IMR-90 (cell line): ENCODE results near the gene LHFPL3. TPM values are rescaled to one million over a fixed set of nuclear protein-coding genes. Genes with fewer than 3 reads are reported as not detected.

Experiments used
- ATAC-seq: fragments of 200-7000 bp; cut with Tn5 transposase; 2 replicates; pipeline ENCODE4 v1.9.1; 2020; ENCODE audit warnings: low read depth, mild to moderate bottlenecking, moderate library complexity
- BruUV-seq: library from RNA; stranded (reverse); fragments of 400-500 nt; replicated peaks from 2 replicates; lab custom pipeline; 2021; lab: Mats Ljungman, UMichigan
- CTCF ChIA-PET: fragments of 300-600 bp; formaldehyde crosslinking; extraction: SDS; loops from one replicate; lab custom pipeline; 2021; ENCODE audit warnings: antibody characterized with exemption; lab: Yijun Ruan, JAX
- POLR2A ChIA-PET: fragments of 300-600 bp; sonication (Branson Sonifier 250); formaldehyde crosslinking; loops from one replicate; lab custom pipeline; 2022; ENCODE audit warnings: antibody characterized with exemption; ENCODE audit not compliant: unreplicated experiment; lab: Charles Lee
- DNase-seq: peaks from one replicate; pipeline ENCODE4 v3.0.0; 2013
- H2AFZ ChIP-seq: replicated peaks from 2 replicates; pipeline ENCODE3; 2013; ENCODE audit warnings: low read length, mild to moderate bottlenecking; ENCODE audit not compliant: poor library complexity
- H2AK5ac ChIP-seq: 2 replicates; pipeline ENCODE4 v1.6.1; 2013; ENCODE audit warnings: low read depth, low read length, inconsistent platforms
- H2AK9ac ChIP-seq: replicated peaks from 2 replicates; pipeline ENCODE3; 2013; ENCODE audit warnings: mild to moderate bottlenecking, low read depth, low read length, moderate library complexity; ENCODE audit not compliant: poor library complexity
- H2BK120ac ChIP-seq: 2 replicates; pipeline ENCODE4 v1.6.1; 2013; ENCODE audit warnings: low read depth, low read length, inconsistent platforms
- H2BK15ac ChIP-seq: 3 replicates; pipeline ENCODE4 v1.6.1; 2013; ENCODE audit warnings: low read depth, low read length, inconsistent platforms
- H2BK20ac ChIP-seq: 2 replicates; pipeline ENCODE4 v1.6.1; 2013; ENCODE audit warnings: low read depth, mild to moderate bottlenecking, inconsistent platforms, low read length, moderate library complexity
- H2BK5ac ChIP-seq: 2 replicates; pipeline ENCODE4 v1.6.1; 2013; ENCODE audit warnings: mild to moderate bottlenecking, low read depth, low read length, inconsistent platforms; ENCODE audit not compliant: poor library complexity, severe bottlenecking
- H3K14ac ChIP-seq: replicated peaks from 2 replicates; pipeline ENCODE4 v1.6.1; 2013; ENCODE audit warnings: low read depth, low read length, inconsistent platforms
- H3K18ac ChIP-seq: 2 replicates; pipeline ENCODE4 v1.6.1; 2013; ENCODE audit warnings: low read depth, low read length, control low read depth
- H3K23ac ChIP-seq: 2 replicates; pipeline ENCODE4 v1.6.1; 2013; ENCODE audit warnings: low read depth, low read length, inconsistent platforms
- H3K27ac ChIP-seq: 2 replicates; pipeline ENCODE4 v1.5.1; 2013; ENCODE audit warnings: mild to moderate bottlenecking, control low read depth, low read length; ENCODE audit not compliant: insufficient read depth
- H3K27me3 ChIP-seq: 2 replicates; pipeline ENCODE4 v1.6.1; 2013; ENCODE audit warnings: low read length; ENCODE audit not compliant: control insufficient read depth, insufficient read depth
- H3K36me3 ChIP-seq: 2 replicates; pipeline ENCODE4 v1.6.1; 2013; ENCODE audit warnings: low read length, mixed read lengths; ENCODE audit not compliant: control insufficient read depth, insufficient read depth
- H3K4ac ChIP-seq: 2 replicates; pipeline ENCODE4 v1.6.1; 2013; ENCODE audit warnings: low read depth, low read length, inconsistent platforms
- H3K4me1 ChIP-seq: 2 replicates; pipeline ENCODE4 v1.6.1; 2013; ENCODE audit warnings: low read length, mixed read lengths; ENCODE audit not compliant: control insufficient read depth, insufficient read depth
- H3K4me2 ChIP-seq: 2 replicates; pipeline ENCODE4 v1.6.1; 2013; ENCODE audit warnings: low read depth, mild to moderate bottlenecking, control low read depth, low read length, moderate library complexity
- H3K4me3 ChIP-seq: 2 replicates; pipeline ENCODE4 v1.5.1; 2013; ENCODE audit warnings: low read depth, mild to moderate bottlenecking, control low read depth, low read length, moderate library complexity; ENCODE audit not compliant: insufficient read depth
- H3K56ac ChIP-seq: 2 replicates; pipeline ENCODE4 v1.6.1; 2013; ENCODE audit warnings: low read length, inconsistent platforms; ENCODE audit not compliant: insufficient read depth; ENCODE audit errors: extremely low read depth
- H3K79me1 ChIP-seq, 2 experiments: 2 replicates each; pipeline ENCODE4 v1.6.1; 2013; ENCODE audit warnings: low read length in 2 of 2, inconsistent platforms in 1 of 2, low read depth in 1 of 2
- H3K9ac ChIP-seq: 2 replicates; pipeline ENCODE4 v1.6.1; 2013; ENCODE audit warnings: low read depth, low read length, control low read depth
- H3K9me1 ChIP-seq: 2 replicates; pipeline ENCODE4 v1.6.1; 2013; ENCODE audit warnings: low read length, inconsistent platforms; ENCODE audit not compliant: insufficient read depth
- H3K9me3 ChIP-seq: 2 replicates; pipeline ENCODE4 v1.6.1; 2013; ENCODE audit warnings: low read length; ENCODE audit not compliant: control insufficient read depth, insufficient read depth
- H4K20me1 ChIP-seq: 2 replicates; pipeline ENCODE4 v1.6.1; 2013; ENCODE audit warnings: low read length, inconsistent platforms; ENCODE audit not compliant: insufficient read depth
- H4K5ac ChIP-seq: 2 replicates; pipeline ENCODE4 v1.6.1; 2013; ENCODE audit warnings: mild to moderate bottlenecking, low read depth, low read length, control low read depth
- H4K8ac ChIP-seq, 2 experiments: 2 replicates each; pipeline ENCODE4 v1.6.1; 2013; ENCODE audit warnings: low read depth in 2 of 2, low read length in 2 of 2, control low read depth in 1 of 2, inconsistent platforms in 1 of 2
- H4K91ac ChIP-seq: 2 replicates; pipeline ENCODE4 v1.6.1; 2013; ENCODE audit warnings: low read depth, low read length, inconsistent platforms; ENCODE audit not compliant: insufficient read depth
- BHLHE40 ChIP-seq: fragments of 150-350 bp; IDR thresholded peaks from 2 replicates; pipeline ENCODE4 v1.6.1; 2016; ENCODE audit warnings: mild to moderate bottlenecking, low read depth, low read length
- CEBPB ChIP-seq: IDR thresholded peaks from 2 replicates; pipeline ENCODE4 v1.6.1; 2012; ENCODE audit warnings: low read depth, low read length, improper control_type of control experiment
- CHD1 ChIP-seq: IDR thresholded peaks from 2 replicates; pipeline ENCODE4 v1.6.1; 2012; ENCODE audit warnings: low read depth, low read length, improper control_type of control experiment
- CTCF ChIP-seq: conservative IDR thresholded peaks from 2 replicates; pipeline ENCODE4 v1.5.1; 2012; ENCODE audit warnings: mild to moderate bottlenecking, low read depth, low read length, improper control_type of control experiment
- ELK1 ChIP-seq: fragments of 150-350 bp; IDR thresholded peaks from 2 replicates; pipeline ENCODE4 v1.6.1; 2016; ENCODE audit warnings: low read depth, mild to moderate bottlenecking, low read length, moderate library complexity, borderline replicate concordance
- FOS ChIP-seq: fragments of 150-350 bp; IDR thresholded peaks from 2 replicates; pipeline ENCODE4 v1.6.1; 2016; ENCODE audit warnings: low read depth, low read length
- MAFK ChIP-seq: IDR thresholded peaks from 2 replicates; pipeline ENCODE4 v1.6.1; 2012; ENCODE audit warnings: low read depth, low read length, improper control_type of control experiment
- MAZ ChIP-seq: IDR thresholded peaks from 2 replicates; pipeline ENCODE4 v1.6.1; 2012; ENCODE audit warnings: low read depth, mild to moderate bottlenecking, low read length, improper control_type of control experiment, moderate library complexity, borderline replicate concordance
- MXI1 ChIP-seq: IDR thresholded peaks from 2 replicates; pipeline ENCODE4 v1.6.1; 2012; ENCODE audit warnings: low read depth, mild to moderate bottlenecking, low read length, moderate library complexity, borderline replicate concordance
- NFE2L2 ChIP-seq: fragments of 150-350 bp; IDR thresholded peaks from 2 replicates; pipeline ENCODE4 v1.6.1; 2016; ENCODE audit warnings: low read depth, mild to moderate bottlenecking, low read length
- POLR2A ChIP-seq: IDR thresholded peaks from 2 replicates; pipeline ENCODE4 v1.6.1; 2012; ENCODE audit warnings: mild to moderate bottlenecking, low read depth, low read length
- RAD21 ChIP-seq: IDR thresholded peaks from 2 replicates; pipeline ENCODE4 v1.6.1; 2012; ENCODE audit warnings: low read length, improper control_type of control experiment
- RCOR1 ChIP-seq: IDR thresholded peaks from 2 replicates; pipeline ENCODE4 v1.6.1; 2012; ENCODE audit warnings: mild to moderate bottlenecking, low read length, improper control_type of control experiment; ENCODE audit not compliant: insufficient replicate concordance
- RFX5 ChIP-seq: IDR thresholded peaks from 2 replicates; pipeline ENCODE4 v1.8.0; 2012; ENCODE audit warnings: low read depth, mild to moderate bottlenecking, low read length, moderate library complexity
- SMC3 ChIP-seq: fragments of 150-350 bp; IDR thresholded peaks from 2 replicates; pipeline ENCODE4 v1.6.1; 2016; ENCODE audit warnings: low read depth, mild to moderate bottlenecking, antibody characterized with exemption, low read length, moderate library complexity
- WGBS, 2 experiments: methylation state at CpG; one replicate each; pipeline versions ENCODE4 v1.1.5 to v1.1.7; 2013; ENCODE audit warnings: missing lambda C conversion rate in 2 of 2; ENCODE audit not compliant: insufficient read length in 1 of 2; ENCODE audit errors: extremely low coverage in 2 of 2; 5-methylcytosine and 5-hydroxymethylcytosine counted together
- dilution Hi-C: fragments of 300-500 bp; cut with HindIII; formaldehyde crosslinking; loops from one replicate; pipeline ENCODE4 v1.14.3; 2018; ENCODE audit warnings: low sequenced_read_pairs; ENCODE audit not compliant: unreplicated experiment
- in situ Hi-C: fragments of 300-500 bp; cut with MboI; formaldehyde crosslinking; loops from 3 replicates; pipeline ENCODE4 v1.14.3; 2019; ENCODE audit warnings: low sequenced_read_pairs, inconsistent platforms, mixed read lengths
- intact Hi-C: fragments of 100-400 bp; cut with micrococcal nuclease; formaldehyde crosslinking; loops from 2 replicates; pipeline ENCODE4 v1.10.0; 2022
- polyA plus RNA-seq, 3 experiments: library from polyadenylated mRNA; depleted of rRNA; stranded (reverse); fragments of >200 nt; gene quantifications; 2 replicates each; pipeline ENCODE4 v1.2.3, GENCODE V29; 2012; ENCODE audit warnings: low replicate concordance in 1 of 3
- total RNA-seq: library from RNA; depleted of rRNA; stranded (reverse); fragments of >200 nt; gene quantifications from 2 replicates; pipeline ENCODE4 v1.2.3, GENCODE V29; 2012
- TF ChIP-seq, protein P1 (sequence below): fragments of 150-350 bp; IDR thresholded peaks from 2 replicates; pipeline ENCODE4 v1.6.1; 2017; ENCODE audit warnings: mild to moderate bottlenecking, antibody characterized with exemption, low read length, low read depth

The LHFPL3 gene
- total and polyA plus RNA-seq, 2 of the 4 experiments (the other 2 are of a cell fraction) = not detected

- CTCF ChIA-PET = no interaction called here
- Histone ChIP-seq H2BK5ac (no peak overlapping the region), H2AK9ac (no peak overlapping the region), H2BK15ac (no peak overlapping the region), H4K8ac (no peak overlapping the region), H2BK120ac (no peak overlapping the region), H4K5ac (no peak overlapping the region), H3K4me2 (no peak overlapping the region), H3K36me3 (no peaks in the 10 kb centered on the region), H3K9ac (no peak overlapping the region), H4K91ac (no peak overlapping the region), H3K23ac (no peak overlapping the region), H3K9me3 (no peaks in the 10 kb centered on the region), H4K20me1 (no peaks in the 10 kb centered on the region), H2AK5ac (no peak overlapping the region), H3K18ac (no peak overlapping the region), H3K79me1 (no peaks in the 10 kb centered on the region), H2BK20ac (no peak overlapping the region), H3K27me3 (no peaks in the 10 kb centered on the region), H3K27ac (no peak overlapping the region), H3K14ac (no peak overlapping the region), H2AFZ (no peak overlapping the region), H3K4me3 (no peak overlapping the region), H3K4me1 (no peaks in the 10 kb centered on the region), H3K56ac (no peak overlapping the region), H3K9me1 (no peaks in the 10 kb centered on the region), H3K4ac (no peak overlapping the region)
- no CpG with 5 or more reads among the region's 1 CpG for WGBS, 2 experiments
- BruUV-seq = no TSS peak
- POLR2A ChIA-PET = no interaction called here
- ATAC-seq (no peak), DNase-seq (no peak)
- TF ChIP-seq CEBPB (no peak), RAD21 (no peak), CTCF (no peak), NFE2L2 (no peak), MXI1 (no peak), BHLHE40 (no peak), ELK1 (no peak), RCOR1 (no peak), RFX5 (no peak), POLR2A (no peak), MAFK (no peak), CHD1 (no peak), SMC3 (no peak), FOS (no peak), MAZ (no peak)
- TF ChIP-seq, protein P1, sequence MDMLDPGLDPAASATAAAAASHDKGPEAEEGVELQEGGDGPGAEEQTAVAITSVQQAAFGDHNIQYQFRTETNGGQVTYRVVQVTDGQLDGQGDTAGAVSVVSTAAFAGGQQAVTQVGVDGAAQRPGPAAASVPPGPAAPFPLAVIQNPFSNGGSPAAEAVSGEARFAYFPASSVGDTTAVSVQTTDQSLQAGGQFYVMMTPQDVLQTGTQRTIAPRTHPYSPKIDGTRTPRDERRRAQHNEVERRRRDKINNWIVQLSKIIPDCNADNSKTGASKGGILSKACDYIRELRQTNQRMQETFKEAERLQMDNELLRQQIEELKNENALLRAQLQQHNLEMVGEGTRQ = no peak
- in situ Hi-C loops = no loop called here
- intact Hi-C loops = no loop called here
- dilution Hi-C loops = no loop called here
These were observed 115.6 kb downstream of the LHFPL3 start for GRCh38 chr7:104444017-104444416.
